ENCODE results near the gene RASSF8. TPM values are rescaled to one million over a fixed set of nuclear protein-coding genes. Genes with fewer than 3 reads are reported as not detected.

Gene RASSF8
- total RNA-seq, 1 donor from 2014 or later: 74.3 TPM

GRCh38 chr12:26001530-26001929, 43.0 kb downstream of the RASSF8 start:
- Mint-ChIP-seq H3K9me3 (ENCODE audit: unreplicated experiment) (peaks cover 8% of the 10 kb centered on the region), H3K36me3 (ENCODE audit: unreplicated experiment) (peaks cover 17% of the 10 kb centered on the region), H3K27ac (ENCODE audit: unreplicated experiment) (no peak overlapping the region), H3K4me3 (ENCODE audit: unreplicated experiment) (no peak overlapping the region), H3K4me1 (ENCODE audit: unreplicated experiment) (peaks cover 31% of the 10 kb centered on the region), H3K27me3 (ENCODE audit: unreplicated experiment) (no peaks in the 10 kb centered on the region)
- TF ChIP-seq, protein P1, sequence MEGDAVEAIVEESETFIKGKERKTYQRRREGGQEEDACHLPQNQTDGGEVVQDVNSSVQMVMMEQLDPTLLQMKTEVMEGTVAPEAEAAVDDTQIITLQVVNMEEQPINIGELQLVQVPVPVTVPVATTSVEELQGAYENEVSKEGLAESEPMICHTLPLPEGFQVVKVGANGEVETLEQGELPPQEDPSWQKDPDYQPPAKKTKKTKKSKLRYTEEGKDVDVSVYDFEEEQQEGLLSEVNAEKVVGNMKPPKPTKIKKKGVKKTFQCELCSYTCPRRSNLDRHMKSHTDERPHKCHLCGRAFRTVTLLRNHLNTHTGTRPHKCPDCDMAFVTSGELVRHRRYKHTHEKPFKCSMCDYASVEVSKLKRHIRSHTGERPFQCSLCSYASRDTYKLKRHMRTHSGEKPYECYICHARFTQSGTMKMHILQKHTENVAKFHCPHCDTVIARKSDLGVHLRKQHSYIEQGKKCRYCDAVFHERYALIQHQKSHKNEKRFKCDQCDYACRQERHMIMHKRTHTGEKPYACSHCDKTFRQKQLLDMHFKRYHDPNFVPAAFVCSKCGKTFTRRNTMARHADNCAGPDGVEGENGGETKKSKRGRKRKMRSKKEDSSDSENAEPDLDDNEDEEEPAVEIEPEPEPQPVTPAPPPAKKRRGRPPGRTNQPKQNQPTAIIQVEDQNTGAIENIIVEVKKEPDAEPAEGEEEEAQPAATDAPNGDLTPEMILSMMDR (IDR thresholded peaks at IDR 0.05): no peak
- no peak for DNase-seq (ENCODE audit: extremely low spot score, unreplicated experiment)

DNA sequence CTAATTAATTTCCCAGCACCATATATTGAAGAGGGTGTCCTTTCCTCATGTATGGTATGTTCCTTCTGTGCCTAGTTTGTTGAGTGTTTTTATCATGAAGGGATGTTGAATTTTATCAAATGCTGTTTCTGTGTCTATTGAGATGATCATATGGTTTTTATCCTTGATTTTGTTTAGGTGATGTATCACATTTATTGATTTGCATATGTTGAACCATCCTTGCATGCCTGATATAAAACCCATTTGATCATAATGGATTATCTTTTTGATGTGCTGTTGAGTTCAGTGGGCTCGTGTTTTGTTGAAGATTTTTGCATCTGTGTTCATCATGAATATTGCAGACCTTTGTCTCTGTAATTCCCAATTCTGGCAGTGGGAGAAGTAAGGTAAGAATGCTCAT, 44.6 kb downstream of the RASSF8 start:
- Mint-ChIP-seq H3K27ac (ENCODE audit: unreplicated experiment) (no peak overlapping the region), H3K9me3 (ENCODE audit: unreplicated experiment) (peaks cover 12% of the 10 kb centered on the region), H3K27me3 (ENCODE audit: unreplicated experiment) (no peaks in the 10 kb centered on the region), H3K36me3 (ENCODE audit: unreplicated experiment) (peaks cover 19% of the 10 kb centered on the region), H3K4me3 (ENCODE audit: unreplicated experiment) (no peak overlapping the region), H3K4me1 (ENCODE audit: unreplicated experiment) (peaks cover 23% of the 10 kb centered on the region)
- DNase-seq (ENCODE audit: extremely low spot score, unreplicated experiment): no peak
- TF ChIP-seq, protein P1 (IDR thresholded peaks at IDR 0.05): no peak

DNA sequence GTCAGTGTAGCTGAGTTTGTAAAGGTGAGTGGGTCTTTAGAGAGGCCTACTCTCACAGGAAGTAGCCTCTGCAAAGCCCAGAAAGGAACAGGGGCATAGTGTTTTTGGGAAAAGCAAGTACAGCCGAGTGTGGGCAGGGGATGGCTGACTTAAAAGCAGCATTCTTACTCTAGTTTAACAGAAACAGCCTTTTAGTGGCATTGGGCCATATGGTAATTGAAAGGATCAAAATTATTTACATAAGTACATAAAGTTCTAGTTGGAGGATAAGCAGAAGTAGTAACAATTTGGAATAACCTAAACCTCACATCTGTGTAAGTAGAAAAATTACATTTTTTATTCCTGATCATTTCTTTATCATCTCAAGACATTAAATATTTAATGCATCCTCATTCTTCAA, 49.1 kb downstream of the RASSF8 start:
- Mint-ChIP-seq H3K4me1 (ENCODE audit: unreplicated experiment) (peaks cover 42% of the 10 kb centered on the region), H3K27me3 (ENCODE audit: unreplicated experiment) (no peaks in the 10 kb centered on the region), H3K36me3 (ENCODE audit: unreplicated experiment) (peaks cover 19% of the 10 kb centered on the region), H3K9me3 (ENCODE audit: unreplicated experiment) (peaks cover 12% of the 10 kb centered on the region), H3K27ac (ENCODE audit: unreplicated experiment) (no peak overlapping the region), H3K4me3 (ENCODE audit: unreplicated experiment) (no peak overlapping the region)
- TF ChIP-seq, protein P1 (IDR thresholded peaks at IDR 0.05): no peak
- DNase-seq (ENCODE audit: extremely low spot score, unreplicated experiment): no peak

- peaks cover 42% of the 10 kb centered on the region for H3K4me1 Mint-ChIP-seq (ENCODE audit: unreplicated experiment)
- TF ChIP-seq, protein P1 (IDR thresholded peaks at IDR 0.05): no peak
- H3K27ac Mint-ChIP-seq (ENCODE audit: unreplicated experiment): peak overlapping the region; percentile 66
- peaks cover 11% of the 10 kb centered on the region for H3K36me3 Mint-ChIP-seq (ENCODE audit: unreplicated experiment)
- no peaks in the 10 kb centered on the region for H3K27me3 Mint-ChIP-seq (ENCODE audit: unreplicated experiment)
- no peak overlapping the region for H3K4me3 Mint-ChIP-seq (ENCODE audit: unreplicated experiment)
- peaks cover 3% of the 10 kb centered on the region for H3K9me3 Mint-ChIP-seq (ENCODE audit: unreplicated experiment)
- DNase-seq (ENCODE audit: extremely low spot score, unreplicated experiment): no peak
Observed at GRCh38 chr12:26009593-26009992, 51.1 kb downstream of the RASSF8 start.

GRCh38 chr12:26010293-26010821, 51.9 kb downstream of the RASSF8 start:
- Mint-ChIP-seq H3K27me3 (ENCODE audit: unreplicated experiment) (no peaks in the 10 kb centered on the region), H3K9me3 (ENCODE audit: unreplicated experiment) (peaks cover 3% of the 10 kb centered on the region), H3K36me3 (ENCODE audit: unreplicated experiment) (peaks cover 7% of the 10 kb centered on the region), H3K4me3 (ENCODE audit: unreplicated experiment) (no peak overlapping the region), H3K27ac (ENCODE audit: unreplicated experiment) (peak overlapping the region; percentile 66), H3K4me1 (ENCODE audit: unreplicated experiment) (peaks cover 42% of the 10 kb centered on the region)
- TF ChIP-seq, protein P1 (IDR thresholded peaks at IDR 0.05): no peak
- DNase-seq (ENCODE audit: extremely low spot score, unreplicated experiment): no peak
